Activated CD8-positive, alpha-beta memory T cell treated with anti-CD3 and anti-CD28 coated beads, Interleukin-2, amount 50 U/mL, for 1 hour (primary cell): ENCODE results near the gene RPS5.
"Not testable (repeated sequence)": the region's sequence is repeated elsewhere in the genome, so short reads cannot be mapped to it uniquely, and the experiment has no call there.

Experiments
- DNase-seq: peaks from one replicate; pipeline ENCODE4 v3.0.0-alpha.2; 2020; ENCODE audit errors: extremely low read depth

RPS5 gene

GRCh38 chr19:58386576-58387337, at the start of gene RPS5:
Gene RPS5, plus strand, starts transcription at chr19:58387269. Its CDS starts 869 bp downstream, at chr19:58388138.
- DNase-seq = peak; percentile 93

GRCh38 chr19:58338336-58338735, 48.7 kb upstream of the RPS5 start:
- DNase-seq = no peak

GRCh38 chr19:58338825-58339558, 48.1 kb upstream of the RPS5 start:
- no peak for DNase-seq

GRCh38 chr19:58345558-58345957, 41.5 kb upstream of the RPS5 start:
- no peak for DNase-seq

GRCh38 chr19:58346961-58347929, 39.8 kb upstream of the RPS5 start:
- DNase-seq = peak; percentile 43

- DNase-seq = not testable (repeated sequence)
Measured at GRCh38 chr19:58348080-58348479, 39.0 kb upstream of the RPS5 start.

GRCh38 chr19:58349590-58349989, 37.5 kb upstream of the RPS5 start:
- no peak for DNase-seq

- no peak for DNase-seq
Measured at GRCh38 chr19:58350001-58350861, 36.8 kb upstream of the RPS5 start.

GRCh38 chr19:58350871-58351557, 36.1 kb upstream of the RPS5 start:
- no peak for DNase-seq

GRCh38 chr19:58351558-58351878, 35.6 kb upstream of the RPS5 start:
- no peak for DNase-seq

- DNase-seq = no peak
Measured at GRCh38 chr19:58351990-58352755, 34.9 kb upstream of the RPS5 start.

GRCh38 chr19:58352760-58353671, 34.1 kb upstream of the RPS5 start, which contains the start of gene A1BG:
Gene A1BG, minus strand, starts transcription at chr19:58353492. Its CDS starts 55 bp downstream, at chr19:58353437.
- no peak for DNase-seq

- no peak for DNase-seq
Measured at GRCh38 chr19:58353717-58354477, 33.2 kb upstream of the RPS5 start.

GRCh38 chr19:58354478-58355030, 32.5 kb upstream of the RPS5 start:
- DNase-seq = no peak

GRCh38 chr19:58355215-58355796, 31.8 kb upstream of the RPS5 start:
- DNase-seq = no peak

- no peak for DNase-seq
Measured at GRCh38 chr19:58355908-58356765, 30.9 kb upstream of the RPS5 start.
